SU-DHL-6 (cell line): ENCODE results near the gene SLC5A6.

Experiments
- H2AFZ ChIP-seq: fragments of 200-600 bp; sonication (generic); 2 replicates; pipeline ENCODE4 v1.6.1; 2014; ENCODE audit warnings: low read depth, mild to moderate bottlenecking, moderate library complexity, mixed read lengths, antibody characterized with exemption, low read length; ENCODE audit not compliant: severe bottlenecking
- H3F3A ChIP-seq: fragments of 200-600 bp; shearing (Covaris generic); 2 replicates; pipeline ENCODE4 v1.6.0; 2016; ENCODE audit warnings: antibody characterized with exemption, mild to moderate bottlenecking; ENCODE audit not compliant: insufficient read depth
- H3K27ac ChIP-seq: fragments of 200-600 bp; sonication (generic); 2 replicates; pipeline ENCODE4 v1.5.1; 2016; ENCODE audit warnings: low read depth, mild to moderate bottlenecking, low read length, moderate library complexity, mixed read lengths
- H3K27me3 ChIP-seq: fragments of 200-600 bp; sonication (generic), shearing (Covaris generic); 2 replicates; pipeline ENCODE4 v1.6.0; 2014; ENCODE audit warnings: mild to moderate bottlenecking, low read length
- H3K36me3 ChIP-seq: fragments of 200-600 bp; sonication (generic); 2 replicates; pipeline ENCODE4 v1.6.1; 2014; ENCODE audit warnings: mild to moderate bottlenecking, low read length, mixed read lengths
- H3K4me2 ChIP-seq: fragments of 300-600, 200-600 bp; shearing (Covaris generic), sonication (generic); 2 replicates; pipeline ENCODE4 v1.6.0; 2014; ENCODE audit warnings: low read length, low read depth, mild to moderate bottlenecking; ENCODE audit not compliant: poor library complexity, severe bottlenecking
- H3K4me3 ChIP-seq: fragments of 200-600 bp; sonication (generic); 2 replicates; pipeline ENCODE4 v1.5.1; 2014; ENCODE audit warnings: antibody characterized with exemption, low read length, mild to moderate bottlenecking, mixed read lengths; ENCODE audit not compliant: insufficient read depth, poor library complexity, severe bottlenecking
- H3K79me2 ChIP-seq: fragments of 200-600 bp; sonication (generic); 2 replicates; pipeline ENCODE4 v1.6.1; 2014; ENCODE audit warnings: mild to moderate bottlenecking, low read length, moderate library complexity; ENCODE audit not compliant: insufficient read depth
- H3K9ac ChIP-seq: fragments of 200-600 bp; sonication (generic); 2 replicates; pipeline ENCODE4 v1.7.0; 2014; ENCODE audit warnings: mild to moderate bottlenecking, low read length
- H3K9me2 ChIP-seq: fragments of 200-600 bp; sonication (generic); replicated peaks from 2 replicates; pipeline ENCODE4 v1.6.1; 2014; ENCODE audit warnings: low read length; ENCODE audit not compliant: insufficient read depth
- H3K9me3 ChIP-seq: fragments of 200-600 bp; sonication (generic); 2 replicates; pipeline ENCODE4 v1.6.1; 2014; ENCODE audit warnings: low read length, mixed read lengths; ENCODE audit not compliant: insufficient read depth
- H4K20me1 ChIP-seq: fragments of 200-600 bp; sonication (generic); 2 replicates; pipeline ENCODE4 v1.6.1; 2014; ENCODE audit warnings: low read depth, mild to moderate bottlenecking, antibody characterized with exemption, low read length, moderate library complexity, mixed read lengths
- CTCF ChIP-seq: fragments of 200-600 bp; sonication (generic); IDR thresholded peaks from one replicate; pipeline ENCODE4 v1.5.1; 2017; ENCODE audit warnings: antibody characterized with exemption, mild to moderate bottlenecking, low read length, moderate library complexity; ENCODE audit not compliant: insufficient read depth, poor library complexity, severe bottlenecking
- EZH2phosphoT487 ChIP-seq: fragments of 200-600 bp; sonication (generic), shearing (Covaris generic); conservative IDR thresholded peaks from 2 replicates; pipeline ENCODE4 v1.6.1; 2018; ENCODE audit warnings: mild to moderate bottlenecking, antibody characterized with exemption, low read length, moderate library complexity, mixed read lengths

SLC5A6 gene

GRCh38 chr2:27256855-27257454 lies 44.9 kb upstream of the SLC5A6 start:
- H3F3A ChIP-seq, result no peaks in the 10 kb centered on the region
- no peaks in the 10 kb centered on the region for H3K36me3 ChIP-seq
- H3K9me3 ChIP-seq, result no peaks in the 10 kb centered on the region
- no peak overlapping the region for H3K4me3 ChIP-seq
- H2AFZ ChIP-seq, result no peak overlapping the region
- H3K27me3 ChIP-seq, result no peaks in the 10 kb centered on the region
- no peak for TF ChIP-seq CTCF
- no peak for TF ChIP-seq EZH2phosphoT487
- no peak overlapping the region for H3K27ac ChIP-seq
- H3K9me2 ChIP-seq, result no peaks in the 10 kb centered on the region
- no peak overlapping the region for H3K9ac ChIP-seq
- H3K4me2 ChIP-seq, result no peak overlapping the region
- H4K20me1 ChIP-seq, result no peaks in the 10 kb centered on the region
- H3K79me2 ChIP-seq, result no peaks in the 10 kb centered on the region

- Histone ChIP-seq H2AFZ (no peak overlapping the region), H3K27ac (no peak overlapping the region)
Observed at GRCh38 chr2:27255660-27256059, 43.6 kb upstream of the SLC5A6 start.

GRCh38 chr2:27255187-27255586 lies 43.1 kb upstream of the SLC5A6 start:
- Histone ChIP-seq H3K79me2 (no peaks in the 10 kb centered on the region), H3K27ac (no peak overlapping the region), H2AFZ (no peak overlapping the region), H3K4me3 (no peak overlapping the region), H4K20me1 (no peaks in the 10 kb centered on the region), H3K4me2 (no peak overlapping the region), H3K27me3 (no peaks in the 10 kb centered on the region), H3K36me3 (no peaks in the 10 kb centered on the region), H3K9me2 (no peaks in the 10 kb centered on the region), H3K9me3 (no peaks in the 10 kb centered on the region), H3F3A (no peaks in the 10 kb centered on the region), H3K9ac (no peak overlapping the region)
- TF ChIP-seq CTCF (no peak), EZH2phosphoT487 (no peak)

More at GRCh38 chr2:27255660-27256059, 43.6 kb upstream of the SLC5A6 start:
- Histone ChIP-seq H4K20me1 (no peaks in the 10 kb centered on the region), H3K9ac (no peak overlapping the region), H3K4me3 (no peak overlapping the region), H3K79me2 (no peaks in the 10 kb centered on the region), H3K27me3 (no peaks in the 10 kb centered on the region), H3K36me3 (no peaks in the 10 kb centered on the region), H3F3A (no peaks in the 10 kb centered on the region), H3K9me3 (no peaks in the 10 kb centered on the region), H3K4me2 (no peak overlapping the region), H3K9me2 (no peaks in the 10 kb centered on the region)
- TF ChIP-seq EZH2phosphoT487, result no peak
- no peak for TF ChIP-seq CTCF
